Subcutaneous abdominal adipose tissue (tissue), 5 donors: ENCODE results near the gene PDE4D.
"Not testable (repeated sequence)": the region's sequence is repeated elsewhere in the genome, so short reads cannot be mapped to it uniquely, and the experiment has no call there.

Source experiments
- H3K27ac ChIP-seq: one replicate; pipeline ENCODE4 v1.7.0; 2013; ENCODE audit warnings: low read depth, mild to moderate bottlenecking, inconsistent platforms, low read length, moderate library complexity
- H3K27me3 ChIP-seq, 5 donors: one replicate each; pipeline ENCODE4 v1.7.0; 2013; ENCODE audit warnings: low read length in 5 of 5, inconsistent platforms in 1 of 5; ENCODE audit not compliant: control insufficient read depth in 5 of 5, insufficient read depth in 4 of 5
- H3K36me3 ChIP-seq, 5 donors: one replicate each; pipeline ENCODE4 v1.7.0; 2013; ENCODE audit warnings: low read length in 5 of 5; ENCODE audit not compliant: control insufficient read depth in 5 of 5, insufficient read depth in 5 of 5
- H3K4me1 ChIP-seq, 5 donors: one replicate each; pipeline ENCODE4 v1.7.0; 2013; ENCODE audit warnings: low read length in 5 of 5, mild to moderate bottlenecking in 3 of 5, moderate library complexity in 1 of 5; ENCODE audit not compliant: control insufficient read depth in 5 of 5, insufficient read depth in 5 of 5
- H3K4me3 ChIP-seq, 5 donors: one replicate each; pipeline ENCODE4 v1.7.0; 2013; ENCODE audit warnings: low read length in 5 of 5, low read depth in 1 of 5
- H3K9ac ChIP-seq, 5 donors: one replicate each; pipeline ENCODE4 v1.7.0; 2013; ENCODE audit warnings: low read length in 5 of 5, mild to moderate bottlenecking in 4 of 5, moderate library complexity in 3 of 5
- H3K9me3 ChIP-seq, 5 donors: one replicate each; pipeline ENCODE4 v1.7.0; 2013; ENCODE audit warnings: low read length in 5 of 5; ENCODE audit not compliant: control insufficient read depth in 5 of 5
- donor health status: healthy.
- donor health status: healthy.
- donor health status: healthy.
- donor health status: healthy.
- donor health status: healthy.

The PDE4D gene

DNA sequence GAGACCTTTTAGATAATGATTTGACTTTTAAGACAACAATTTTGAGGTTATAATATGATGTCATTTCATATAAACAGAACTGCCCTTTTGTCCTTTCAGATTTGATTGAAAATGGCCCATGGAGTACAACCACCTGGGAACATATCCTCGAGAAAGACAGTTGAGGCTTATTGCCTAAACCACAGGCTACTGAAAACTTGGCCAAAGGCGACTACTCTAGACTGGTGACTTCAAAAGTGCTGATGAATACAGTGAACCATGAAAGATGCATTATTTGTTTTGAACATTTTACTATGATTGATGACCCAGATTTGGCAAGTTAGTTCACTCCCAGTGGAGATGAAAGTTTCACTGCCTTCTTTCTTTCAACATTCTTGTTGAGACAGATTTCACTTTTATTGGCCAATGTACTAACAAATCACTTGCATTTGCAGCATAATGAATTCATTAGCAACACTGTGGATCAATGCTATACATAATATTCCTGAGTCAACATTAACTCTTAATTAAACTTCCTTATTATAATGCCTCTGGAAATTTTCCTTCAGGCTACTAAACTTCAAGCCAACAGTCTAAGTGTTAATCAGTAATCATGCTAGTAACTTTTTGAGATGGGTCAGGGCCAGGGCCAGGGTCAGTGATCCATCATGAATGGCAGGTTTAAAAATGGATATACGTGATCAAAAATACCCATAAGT, 830.4 kb downstream of the PDE4D start:
- no peak overlapping the region for H3K9ac ChIP-seq
- H3K27ac ChIP-seq, result no peak overlapping the region

DNA sequence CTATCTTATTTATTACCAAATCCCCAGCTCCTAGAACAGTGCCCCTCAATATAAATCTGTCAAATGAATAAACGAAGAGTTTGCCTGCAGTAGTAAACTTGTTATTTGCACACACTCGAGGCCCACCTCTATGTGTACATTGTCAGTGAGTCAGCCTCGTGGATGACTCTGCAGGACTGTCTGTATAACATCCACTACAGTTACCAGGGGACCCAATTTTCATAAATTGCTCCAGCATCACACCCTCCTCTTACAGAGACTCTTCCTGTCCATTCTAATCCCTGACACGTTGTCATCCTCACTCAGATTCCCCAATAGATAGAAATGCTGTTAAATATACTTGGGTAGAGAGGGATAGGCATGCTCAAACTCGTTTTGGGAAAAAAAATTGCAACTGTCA, 832.1 kb downstream of the PDE4D start:
- no peak overlapping the region for H3K4me3 ChIP-seq
- H3K27me3 ChIP-seq, result peaks cover 0 to 3% (median 0%) of the 10 kb centered on the region in 5 donors
- peaks cover 0 to 2% (median 0%) of the 10 kb centered on the region in 5 donors for H3K9me3 ChIP-seq
- H3K4me1 ChIP-seq, result peaks cover 2 to 24% (median 22%) of the 10 kb centered on the region in 5 donors
- no peak overlapping the region for H3K9ac ChIP-seq
- H3K36me3 ChIP-seq, result no peaks in the 10 kb centered on the region
- no peak overlapping the region for H3K27ac ChIP-seq

More for the DNA sequence above, 830.4 kb downstream of the PDE4D start:
- Histone ChIP-seq H3K9me3 (no peaks in the 10 kb centered on the region), H3K27me3 (peaks cover 0 to 2% (median 0%) of the 10 kb centered on the region in 5 donors), H3K4me3 (no peak overlapping the region), H3K4me1 (peaks cover 2 to 24% (median 22%) of the 10 kb centered on the region in 5 donors), H3K36me3 (no peaks in the 10 kb centered on the region)

DNA sequence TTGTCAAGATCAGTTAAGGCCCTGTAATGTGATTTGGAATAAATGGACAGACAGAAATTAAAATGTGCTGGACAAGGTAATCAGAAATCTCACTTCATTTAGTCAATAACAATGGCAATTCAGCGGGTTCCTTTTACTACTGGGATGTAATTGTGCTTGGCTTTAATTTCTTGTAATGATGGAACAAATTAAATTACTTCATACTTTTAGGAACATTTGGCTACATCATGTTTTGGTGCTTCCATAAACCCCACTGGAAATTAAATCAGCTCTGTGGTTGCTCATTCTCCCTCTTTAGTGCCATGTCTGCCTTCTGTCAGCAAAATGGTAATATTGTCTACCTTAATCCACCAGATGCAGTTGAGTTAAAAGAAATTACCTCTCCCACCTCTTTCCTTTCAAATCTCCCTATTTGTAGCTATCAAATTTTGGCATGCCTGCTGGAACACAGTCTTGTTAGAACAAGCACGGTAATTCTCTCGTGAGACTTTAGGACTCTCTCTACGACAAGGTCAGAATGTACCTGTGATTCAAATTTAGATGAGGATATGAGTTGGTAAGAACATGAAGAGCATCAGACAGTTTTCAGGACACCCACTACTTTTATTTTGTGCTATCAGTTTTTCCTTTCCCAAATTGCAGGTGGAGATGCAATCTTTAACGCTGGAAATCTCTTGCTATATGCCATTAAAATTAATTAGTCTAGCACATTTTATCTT, 834.4 kb downstream of the PDE4D start:
- no peak overlapping the region for H3K9ac ChIP-seq
- H3K4me3 ChIP-seq, result no peak overlapping the region

GRCh38 chr5:59058237-59058636, 835.3 kb downstream of the PDE4D start:
- peaks cover 0 to 2% (median 0%) of the 10 kb centered on the region in 5 donors for H3K9me3 ChIP-seq
- no peaks in the 10 kb centered on the region for H3K36me3 ChIP-seq
- no peak overlapping the region for H3K27ac ChIP-seq
- peaks cover 2 to 8% (median 7%) of the 10 kb centered on the region in 5 donors for H3K4me1 ChIP-seq
- H3K9ac ChIP-seq, result no peak overlapping the region
- H3K27me3 ChIP-seq, result peaks cover 0 to 6% (median 0%) of the 10 kb centered on the region in 5 donors
- H3K4me3 ChIP-seq, result no peak overlapping the region

More for the DNA sequence above, 834.4 kb downstream of the PDE4D start:
- H3K4me1 ChIP-seq, result peaks cover 2 to 17% (median 16%) of the 10 kb centered on the region in 5 donors
- H3K27ac ChIP-seq, result no peak overlapping the region
- H3K36me3 ChIP-seq, result no peaks in the 10 kb centered on the region
- peaks cover 0 to 2% (median 0%) of the 10 kb centered on the region in 5 donors for H3K9me3 ChIP-seq
- H3K27me3 ChIP-seq, result peaks cover 0 to 6% (median 0%) of the 10 kb centered on the region in 5 donors

DNA sequence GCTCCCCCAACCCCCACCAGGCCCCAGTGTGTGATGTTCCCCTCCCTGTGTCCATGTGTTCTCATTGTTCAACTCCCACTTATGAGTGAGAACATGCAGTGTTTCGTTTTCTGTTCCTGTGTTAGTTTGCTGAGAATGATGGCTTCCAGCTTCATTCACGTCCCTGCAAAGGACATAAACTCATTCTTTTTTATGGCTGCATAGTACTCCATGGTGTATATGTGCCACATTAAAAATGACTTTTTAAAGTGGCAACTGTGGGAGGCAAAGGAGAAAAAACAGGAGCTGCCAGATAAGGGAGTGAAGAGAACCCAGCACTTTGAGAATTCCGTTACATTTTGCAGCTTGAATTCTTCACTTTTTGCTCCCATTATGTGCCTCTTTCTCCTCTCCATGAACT, 836.9 kb downstream of the PDE4D start:
- H3K9ac ChIP-seq, H3K9me3 ChIP-seq, H3K4me1 ChIP-seq, H3K27me3 ChIP-seq, H3K27ac ChIP-seq, H3K36me3 ChIP-seq, H3K4me3 ChIP-seq: not testable (repeated sequence)

DNA sequence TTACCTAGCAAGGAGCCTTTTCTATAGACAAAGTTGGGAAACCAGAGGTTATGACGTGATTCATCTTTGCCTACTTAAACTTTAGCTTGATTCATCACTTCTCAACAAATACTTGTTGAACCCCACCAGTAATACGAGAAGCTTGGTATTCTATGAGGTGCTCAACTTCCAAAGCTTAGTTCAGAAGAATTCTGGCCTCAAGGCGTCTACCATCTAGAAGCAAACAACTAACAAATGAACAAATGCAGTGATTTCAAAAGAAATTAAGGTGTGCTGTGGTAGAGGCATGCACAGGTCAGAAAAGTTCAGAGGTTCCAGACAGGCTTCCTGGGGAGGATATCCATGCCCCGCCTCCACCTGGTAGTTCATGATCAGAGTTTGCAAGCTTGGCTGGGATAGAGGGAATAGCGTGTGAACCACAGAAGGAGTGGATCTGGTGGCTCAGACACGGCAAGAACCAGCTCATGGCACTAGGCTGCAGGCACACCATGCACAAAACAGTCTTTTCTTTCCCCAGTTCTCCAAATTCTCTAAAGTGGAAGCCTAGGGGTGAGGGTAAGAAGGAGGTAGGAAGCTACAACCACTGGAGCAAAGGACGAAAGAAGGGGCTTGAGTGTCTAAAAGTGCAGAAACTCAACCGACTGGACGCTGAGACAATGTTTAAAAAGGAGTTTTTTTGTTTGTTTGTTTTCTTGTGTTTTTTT, 837.6 kb downstream of the PDE4D start:
- H3K9ac ChIP-seq, result no peak overlapping the region
- H3K36me3 ChIP-seq, result no peaks in the 10 kb centered on the region
- peaks cover 0 to 2% (median 0%) of the 10 kb centered on the region in 5 donors for H3K9me3 ChIP-seq
- H3K27ac ChIP-seq, result no peak overlapping the region
- H3K4me3 ChIP-seq, result no peak overlapping the region
- no peaks in the 10 kb centered on the region for H3K4me1 ChIP-seq
- H3K27me3 ChIP-seq, result peaks cover 0 to 6% (median 0%) of the 10 kb centered on the region in 5 donors

GRCh38 chr5:59054963-59055528, 838.5 kb downstream of the PDE4D start:
- Histone ChIP-seq H3K27me3 (peaks cover 0 to 6% (median 0%) of the 10 kb centered on the region in 5 donors), H3K4me1 (no peaks in the 10 kb centered on the region), H3K9me3 (peaks cover 0 to 2% (median 0%) of the 10 kb centered on the region in 5 donors), H3K4me3 (no peak overlapping the region), H3K9ac (no peak overlapping the region), H3K27ac (no peak overlapping the region), H3K36me3 (no peaks in the 10 kb centered on the region)

GRCh38 chr5:59051951-59052350, 841.6 kb downstream of the PDE4D start:
- Histone ChIP-seq H3K4me1 (no peaks in the 10 kb centered on the region), H3K36me3 (no peaks in the 10 kb centered on the region), H3K27ac (no peak overlapping the region), H3K9ac (no peak overlapping the region), H3K27me3 (peaks cover 0 to 5% (median 0%) of the 10 kb centered on the region in 5 donors), H3K9me3 (peaks cover 0 to 2% (median 0%) of the 10 kb centered on the region in 5 donors), H3K4me3 (no peak overlapping the region)

- no peaks in the 10 kb centered on the region for H3K9me3 ChIP-seq
- H3K9ac ChIP-seq, result no peak overlapping the region
- no peaks in the 10 kb centered on the region for H3K36me3 ChIP-seq
- no peak overlapping the region for H3K4me3 ChIP-seq
- no peak overlapping the region for H3K27ac ChIP-seq
- H3K4me1 ChIP-seq, result no peaks in the 10 kb centered on the region
- H3K27me3 ChIP-seq, result no peaks in the 10 kb centered on the region
Observed at GRCh38 chr5:59049095-59049494, 844.4 kb downstream of the PDE4D start.
